ENCODE results near the gene NEXMIF. TPM values are rescaled to one million over a fixed set of nuclear protein-coding genes. Genes with fewer than 3 reads are reported as not detected.
A peak's percentile ranks its signal among the peaks of the same experiment; 100 is the strongest.
"Not testable (repeated sequence)": the region's sequence is repeated elsewhere in the genome, so short reads cannot be mapped to it uniquely, and the experiment has no call there.

The NEXMIF gene
- 1 to 10 TPM in 1 of 12 donors, under 1 TPM in 9, not detected in 2; 0.26 to 1.0 (median 0.44) TPM for polyA plus RNA-seq (ENCODE audit: insufficient read length in 12 of 12)
- long read RNA-seq, donor 1, result 0 reads
- long read RNA-seq, donor 2, result 0 reads
- long read RNA-seq, donor 3, full-length matches to known transcripts, result 1 of 1 reads
- long read RNA-seq, donor 3, partial matches to known transcripts, result 0 of 1 reads
- long read RNA-seq, donor 3, other reads (novel, unspliced or antisense), result 0 of 1 reads
- long read RNA-seq, donor 4, result 0 reads
- long read RNA-seq, donor 5, result 0 reads
- long read RNA-seq, donor 6, result 0 reads
- long read RNA-seq, donor 7, result 0 reads
- long read RNA-seq, donor 8, result 0 reads
- long read RNA-seq, donor 9, result 0 reads
- long read RNA-seq, donor 10, result 0 reads
- long read RNA-seq, donor 11, result 0 reads

DNA sequence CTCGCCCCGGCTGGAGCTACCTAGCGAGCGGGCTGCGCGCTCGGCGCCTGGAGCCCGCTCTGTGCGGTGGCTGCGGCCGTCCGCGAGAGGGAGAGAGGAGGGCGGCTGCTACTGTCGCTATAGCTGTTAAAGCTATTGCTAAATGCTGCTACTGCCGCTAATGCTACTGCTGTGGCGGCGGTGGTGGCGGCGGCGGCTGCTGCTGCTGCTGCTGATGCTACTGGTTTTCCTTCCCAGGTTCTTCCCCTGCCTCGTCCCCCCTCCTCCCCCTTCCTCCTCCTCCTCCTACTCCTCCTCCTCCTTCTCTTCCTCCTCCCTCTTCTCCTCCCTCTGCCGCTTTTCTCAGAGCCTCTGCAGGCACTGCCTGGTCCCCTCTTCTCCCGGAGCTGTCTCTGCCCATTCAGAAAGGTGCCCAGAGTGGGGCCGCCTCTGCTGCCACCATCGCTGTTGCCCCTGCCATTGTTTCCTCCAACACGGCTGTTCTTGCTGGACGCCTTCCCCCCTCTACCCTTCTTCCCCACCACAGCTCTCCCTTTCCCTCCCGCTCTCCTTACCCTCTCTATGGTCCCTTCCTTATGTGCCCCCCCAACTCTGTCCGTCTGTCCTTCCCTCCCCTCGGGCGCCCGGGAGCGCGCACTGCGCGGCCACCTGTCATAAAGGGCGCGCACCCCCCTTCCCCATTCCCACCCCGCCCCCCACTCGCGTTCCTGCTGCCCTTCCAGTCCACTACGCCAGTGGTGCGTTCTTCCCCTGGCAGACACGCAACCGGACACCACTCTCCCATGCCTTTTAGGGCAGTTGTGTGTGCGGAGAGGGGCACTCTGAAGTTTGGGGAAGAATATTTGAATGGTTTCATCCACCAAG lies at the start of gene NEXMIF:
NEXMIF (minus strand) TSS at position 228 of the 864 bp plus-strand sequence.
- DNase-seq, result peak; percentile 5

- not testable (repeated sequence) for DNase-seq
These were observed 36.7 kb upstream of the NEXMIF start for GRCh38 chrX:74961962-74962361.

DNA sequence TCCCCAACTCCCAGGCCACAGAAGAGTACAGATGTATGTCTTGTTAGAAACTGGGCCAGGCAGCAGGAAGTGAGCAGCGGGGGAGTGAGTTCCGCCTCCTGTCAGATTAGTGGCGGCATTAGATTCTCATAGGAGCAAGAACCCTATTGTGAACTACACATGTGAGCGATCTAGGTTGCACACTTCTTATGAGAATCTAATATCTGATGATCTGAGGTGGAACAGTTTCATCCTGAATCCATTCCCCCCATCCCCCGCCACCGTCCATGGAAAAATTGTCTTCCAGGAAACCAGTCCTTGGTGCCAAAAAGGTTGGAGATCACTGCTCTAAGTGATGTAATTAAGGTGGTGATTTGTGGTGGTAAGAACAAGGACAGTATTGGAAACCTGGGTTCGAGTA lies 24.5 kb upstream of the NEXMIF start:
- DNase-seq, result no peak

- DNase-seq, result no peak
These were observed 15.2 kb upstream of the NEXMIF start for GRCh38 chrX:74940414-74940813.

GRCh38 chrX:74931214-74931613 lies 6.0 kb upstream of the NEXMIF start:
- DNase-seq, result peak; percentile 7

DNA sequence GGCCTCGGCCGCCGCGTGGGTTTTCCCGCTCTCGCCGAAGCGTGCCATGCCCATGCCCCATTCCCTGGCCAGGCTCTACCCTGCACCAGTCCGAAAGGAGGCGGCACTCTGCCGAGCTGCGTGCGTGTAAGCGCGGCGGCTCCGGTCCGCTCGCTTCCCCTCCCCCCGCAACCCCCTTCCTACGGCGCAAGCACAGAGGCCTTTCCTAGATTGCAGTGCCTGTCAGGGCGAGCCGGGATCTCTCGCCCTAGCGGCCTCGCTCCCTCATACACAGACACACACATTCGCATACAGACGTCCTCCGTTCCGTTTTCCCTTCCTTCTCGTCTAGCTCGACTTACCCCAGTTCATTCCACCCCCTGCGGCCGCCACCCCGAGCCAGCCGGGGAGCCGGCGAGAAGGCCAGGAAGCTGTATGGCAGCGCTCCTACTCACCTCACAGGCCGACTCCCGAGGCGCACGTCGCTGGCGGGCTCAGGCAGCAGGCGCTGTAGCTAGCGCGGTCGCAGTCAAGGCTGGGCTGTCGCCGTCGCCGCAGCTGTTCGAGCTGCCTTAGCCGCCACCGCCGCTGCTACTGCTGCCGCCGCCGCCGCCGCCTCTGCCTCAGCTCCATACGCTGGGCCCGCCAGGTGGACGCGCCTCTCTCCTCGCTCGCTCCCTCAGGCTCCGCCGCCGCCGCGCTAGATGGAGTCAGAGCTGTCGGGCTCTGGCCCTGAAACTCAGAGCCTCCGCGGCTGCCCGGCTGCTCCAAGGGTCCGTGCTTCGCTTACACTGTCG lies 615 bp downstream of the NEXMIF start:
- peak; percentile 42 for DNase-seq

DNA sequence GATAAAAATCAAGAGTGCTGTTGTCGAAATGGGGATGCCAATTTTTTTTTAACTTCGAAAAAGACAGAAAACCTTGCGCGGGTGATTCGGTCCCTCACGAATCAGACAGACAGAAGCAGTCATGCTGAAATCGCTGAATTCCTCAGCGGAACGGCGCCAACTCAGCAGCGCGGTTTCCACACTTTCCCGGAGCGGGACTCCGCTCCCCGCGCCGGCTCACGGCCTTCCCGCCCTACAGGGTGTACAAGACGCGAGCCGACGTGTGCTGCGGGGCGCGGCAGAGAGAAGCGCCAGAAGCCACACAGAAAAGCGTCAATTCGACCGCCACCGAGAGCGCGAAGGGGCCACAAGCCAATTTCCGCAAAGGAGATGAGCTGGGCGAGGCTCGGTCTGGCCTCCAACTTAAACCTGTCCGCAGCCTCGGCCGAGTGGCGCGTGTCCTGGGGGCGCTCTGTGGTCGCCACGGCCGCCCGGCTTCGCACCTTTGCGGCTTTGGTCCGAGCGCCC lies 1.3 kb downstream of the NEXMIF start:
- peak; percentile 22 for DNase-seq

DNA sequence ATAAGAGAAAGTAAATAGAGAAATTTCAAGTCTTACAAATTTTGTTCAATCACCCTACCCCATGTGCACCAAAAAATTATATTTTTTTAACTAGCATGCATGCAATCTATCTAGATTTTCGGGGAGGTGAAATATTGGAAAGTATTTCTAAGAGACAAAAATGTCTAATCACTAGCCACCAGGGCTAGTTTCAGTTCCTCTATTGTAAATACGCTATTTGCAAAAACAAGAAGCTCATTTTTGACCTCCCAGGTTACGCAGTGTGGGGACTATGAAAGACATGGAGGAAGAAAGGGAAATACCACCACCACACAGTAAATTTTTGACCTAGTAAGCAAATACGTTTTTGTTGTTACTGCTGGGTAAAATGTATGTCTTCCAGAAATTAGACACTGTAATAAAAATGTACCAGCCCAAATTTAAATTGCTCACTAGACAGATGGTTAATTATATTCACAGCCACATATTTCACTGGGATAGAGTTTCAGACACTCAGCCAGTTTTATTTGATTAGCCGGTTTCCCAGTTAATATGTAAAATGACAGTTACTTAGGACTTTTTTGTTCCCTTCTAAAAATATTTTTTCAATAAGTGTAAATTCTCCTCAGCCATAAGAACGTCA lies 2.2 kb downstream of the NEXMIF start:
- DNase-seq, result no peak

DNA sequence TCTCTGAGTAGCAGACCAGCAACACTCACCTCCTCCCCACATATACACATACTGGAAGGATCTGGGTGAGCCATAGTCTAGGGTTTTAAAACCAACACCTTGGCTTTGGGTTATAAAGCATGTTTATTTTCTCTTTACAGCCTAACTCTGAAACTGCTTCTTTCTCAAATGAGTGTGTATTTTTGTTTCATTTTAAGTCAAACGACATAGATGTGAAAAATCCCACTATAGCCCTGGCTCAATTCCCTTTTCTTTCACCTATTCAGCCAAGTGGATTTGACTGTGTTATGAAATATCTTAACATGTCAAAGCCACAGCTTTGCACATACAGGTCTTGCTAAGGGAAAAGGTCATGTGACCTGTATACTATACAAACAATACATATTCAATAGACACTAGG lies 13.8 kb downstream of the NEXMIF start:
- DNase-seq, result no peak

GRCh38 chrX:74906417-74906816 lies 18.8 kb downstream of the NEXMIF start:
- DNase-seq, result peak; percentile 33

- no peak for DNase-seq
These were observed 22.4 kb downstream of the NEXMIF start for GRCh38 chrX:74902806-74903205.

- no peak for DNase-seq
These were observed 32.7 kb downstream of the NEXMIF start for GRCh38 chrX:74892561-74892960.

- DNase-seq, result no peak
These were observed 34.4 kb downstream of the NEXMIF start for GRCh38 chrX:74890676-74891430.

DNA sequence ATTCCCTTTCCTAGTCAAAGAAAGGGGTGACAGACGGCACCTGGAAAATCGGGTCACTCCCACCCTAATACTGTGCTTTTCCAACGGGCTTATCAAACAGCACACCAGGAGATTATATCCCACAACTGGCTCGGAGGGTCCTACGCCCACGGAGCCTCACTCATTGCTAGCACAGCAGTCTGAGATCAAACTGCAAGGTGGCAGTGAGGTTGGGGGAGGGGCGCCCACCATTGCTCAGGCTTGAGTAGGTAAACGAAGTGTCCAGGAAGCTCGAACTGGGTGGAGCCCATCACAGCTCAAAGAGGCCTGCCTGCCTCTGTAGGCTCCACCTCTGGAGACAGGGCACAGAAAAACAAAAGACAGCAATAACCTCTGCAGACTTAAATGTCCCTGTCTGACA lies 42.9 kb downstream of the NEXMIF start:
- not testable (repeated sequence) for DNase-seq

DNA sequence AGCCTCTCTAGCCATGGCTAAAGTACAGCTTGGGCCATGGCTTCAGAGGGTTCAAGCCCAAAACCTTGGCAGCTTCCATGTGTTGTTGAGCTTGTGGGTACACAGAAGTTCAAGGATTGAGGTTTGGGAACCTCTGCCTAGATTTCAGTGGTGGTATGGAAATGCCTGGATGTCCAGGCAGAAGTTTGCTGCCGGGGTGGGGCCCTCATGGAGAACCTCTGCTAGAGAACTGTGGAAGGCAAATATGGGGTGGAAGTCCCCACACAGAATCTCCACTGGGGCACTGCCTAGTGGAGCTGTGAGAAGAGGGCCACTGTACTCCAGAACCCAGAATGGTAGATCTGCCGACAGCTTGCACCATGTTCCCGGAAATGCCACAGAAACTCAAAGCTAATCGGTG lies 59.5 kb downstream of the NEXMIF start:
- no peak for DNase-seq

GRCh38 chrX:74853255-74853654 lies 72.0 kb downstream of the NEXMIF start:
- no peak for DNase-seq

DNA sequence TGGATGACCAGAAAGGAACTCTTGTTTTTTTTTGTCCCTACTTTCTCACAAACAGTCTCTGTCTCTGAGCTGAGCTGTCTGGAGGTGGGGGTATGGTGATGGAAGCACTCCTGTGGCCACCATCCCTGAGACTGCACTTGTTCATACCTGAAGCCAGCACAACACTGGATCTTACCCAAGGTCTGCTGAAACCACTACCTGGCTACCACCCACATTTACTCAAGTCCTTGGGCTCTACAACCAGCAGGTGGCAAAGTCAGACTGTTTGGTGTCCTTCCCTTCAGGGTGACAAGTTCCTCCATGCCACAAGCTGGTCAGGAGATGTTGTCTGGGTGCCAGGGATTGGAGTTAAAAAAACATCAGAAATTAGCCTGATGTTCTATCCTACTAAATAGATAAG lies 89.7 kb downstream of the NEXMIF start:
- no peak for DNase-seq

- DNase-seq, result not testable (repeated sequence)
These were observed 105.5 kb downstream of the NEXMIF start for GRCh38 chrX:74819797-74820196.

DNA sequence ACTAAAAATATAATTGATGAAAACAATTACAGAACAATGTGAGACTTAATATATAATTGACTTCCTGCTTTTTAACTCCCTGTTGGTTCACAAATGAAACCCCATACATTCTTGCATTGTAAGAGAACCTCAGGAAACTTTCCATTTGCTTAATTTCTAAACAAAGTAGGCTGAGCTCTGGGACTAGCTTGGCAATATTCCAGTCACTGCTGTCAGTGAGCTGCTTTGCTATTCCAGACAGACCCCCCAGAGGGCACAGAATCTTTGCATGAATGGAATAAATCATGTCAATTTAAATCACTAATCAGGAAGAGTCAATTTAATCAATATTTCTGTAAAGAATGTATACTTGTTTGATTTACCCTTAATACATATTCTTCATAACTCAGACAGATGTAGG lies 110.6 kb downstream of the NEXMIF start:
- no peak for DNase-seq

DNA sequence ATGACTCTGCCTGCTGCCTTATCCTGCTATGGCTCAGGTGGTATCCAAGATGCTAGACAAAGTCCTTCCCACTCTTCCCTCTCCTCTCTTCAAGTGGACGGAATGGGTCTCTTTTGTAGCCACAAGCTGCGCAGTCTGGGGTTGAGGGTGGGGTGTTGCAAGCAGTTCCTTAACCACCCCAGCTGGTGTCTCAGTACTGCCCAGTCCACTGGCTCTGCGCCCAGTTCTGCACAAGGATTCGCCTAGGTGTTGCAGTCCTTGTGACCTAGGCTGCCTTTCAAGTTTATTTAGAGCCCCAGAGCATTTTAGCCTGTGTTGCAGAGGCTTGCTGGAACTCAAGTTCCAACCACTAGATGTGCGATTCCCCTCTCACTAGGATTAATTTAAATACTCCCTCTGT lies 120.7 kb downstream of the NEXMIF start:
- DNase-seq, result no peak

GRCh38 chrX:74800062-74800461 lies 125.2 kb downstream of the NEXMIF start:
- no peak for DNase-seq
